Measurements from ENCODE around the gene WDR81.

- TF ChIP-seq EZH2 (IDR thresholded peaks at IDR 0.05; ENCODE audit: borderline replicate concordance, low read length) (no peak), CTCF (IDR thresholded peaks at IDR 0.05; ENCODE audit: low read length) (no peak)
Observed at GRCh38 chr17:1786708-1787107, 62.2 kb downstream of the WDR81 start.

Data from OCI-LY1 (cell line).